Subcutaneous adipose tissue (tissue), 4 donors: ENCODE data around the gene ELOVL7. TPM values are rescaled to one million over a fixed set of nuclear protein-coding genes. Genes with fewer than 3 reads are reported as not detected.

Experiments used
- CTCF ChIP-seq: fragments of 450-650 bp; IDR thresholded peaks from one replicate; pipeline ENCODE4 v1.5.1; 2016; ENCODE audit warnings: low read depth, mild to moderate bottlenecking, control low read depth, antibody characterized with exemption, moderate library complexity
- total RNA-seq, 4 donors: library from RNA; depleted of rRNA; stranded (reverse); fragments of >200 nt; gene quantifications; one replicate each; pipeline ENCODE4 v1.1.0, GENCODE V29; 2016

The ELOVL7 gene
- total RNA-seq, 4 donors from 2014 or later = 3.4 to 14.1 (median 12.0) TPM

- no peak for TF ChIP-seq CTCF
Observed at GRCh38 chr5:60814498-60814897, 29.6 kb downstream of the ELOVL7 start.

DNA sequence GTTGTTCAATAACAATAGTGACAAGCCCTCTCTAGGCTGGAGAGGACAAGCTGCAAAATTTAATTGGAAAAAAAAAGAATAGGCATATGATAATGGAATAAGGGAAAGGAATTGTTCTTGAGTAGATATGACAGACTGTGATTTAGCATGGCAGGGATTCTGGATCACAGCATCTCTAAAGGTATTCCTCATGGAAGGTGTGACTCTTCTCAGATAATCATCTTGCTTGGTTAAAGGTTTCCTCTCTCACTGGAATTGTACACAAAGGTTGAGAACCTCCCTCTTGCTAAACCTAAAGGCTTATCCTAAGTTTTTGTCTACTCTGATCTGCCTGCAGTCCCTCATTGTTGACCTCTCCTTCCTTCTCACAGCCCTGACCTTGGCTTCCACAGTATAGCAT is 31.6 kb downstream of the ELOVL7 start:
- TF ChIP-seq CTCF = no peak

DNA sequence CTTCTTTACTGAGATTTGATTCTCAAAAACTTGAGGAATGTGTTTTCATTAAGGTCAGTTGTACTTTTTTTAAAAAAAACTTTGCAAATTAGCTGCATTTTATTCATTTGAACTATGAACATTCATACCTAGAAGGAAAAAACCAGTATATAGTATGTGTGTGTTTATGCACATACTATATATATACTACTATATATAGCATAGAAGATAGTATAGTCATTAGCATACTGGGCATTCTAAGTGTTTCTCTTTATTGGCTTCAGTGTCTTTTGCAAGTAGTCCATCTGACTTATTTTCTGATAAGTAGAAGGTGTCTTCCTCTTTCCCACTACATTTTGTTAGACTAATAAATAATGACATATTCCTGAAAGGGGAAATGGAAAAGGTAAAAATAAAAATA is 33.0 kb downstream of the ELOVL7 start:
- TF ChIP-seq CTCF = no peak

GRCh38 chr5:60810438-60811085 is 33.5 kb downstream of the ELOVL7 start:
- TF ChIP-seq CTCF = no peak

DNA sequence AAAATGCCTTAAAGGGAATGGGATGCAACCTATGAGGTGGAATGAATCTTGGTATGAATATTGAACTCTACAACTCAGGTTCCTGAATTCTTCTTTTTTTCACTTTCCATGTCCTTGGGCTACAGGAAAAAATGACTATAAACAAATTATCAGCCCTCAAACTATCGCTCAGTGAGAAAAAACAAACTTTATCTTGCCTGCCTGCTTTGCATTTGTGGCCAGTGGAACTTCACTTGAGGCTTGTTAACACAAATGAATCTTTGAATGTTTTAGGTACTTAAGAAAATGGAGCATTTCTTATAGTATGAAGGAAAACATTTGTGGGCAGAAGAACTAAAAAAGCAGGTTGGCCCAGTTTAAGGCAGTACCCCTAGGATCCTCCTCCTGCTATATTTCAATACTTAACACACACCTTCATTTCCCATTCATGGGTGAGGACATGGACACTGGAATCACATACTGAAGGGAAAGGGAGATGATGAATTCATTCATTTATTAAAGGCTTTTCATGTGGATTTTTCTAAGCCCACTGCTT is 34.1 kb downstream of the ELOVL7 start:
- TF ChIP-seq CTCF = no peak

GRCh38 chr5:60806591-60807243 is 37.4 kb downstream of the ELOVL7 start:
- no peak for TF ChIP-seq CTCF

- no peak for TF ChIP-seq CTCF
Observed at GRCh38 chr5:60805463-60805862, 38.6 kb downstream of the ELOVL7 start.
